HepG2 (cell line): Measurements from ENCODE around the gene USF2. TPM values are rescaled to one million over a fixed set of nuclear protein-coding genes. Genes with fewer than 3 reads are reported as not detected.

ENCODE experiments used
- HOXD1 ChIP-seq: sonication (generic); formaldehyde crosslinking; IDR thresholded peaks from 2 replicates; pipeline ENCODE4 v1.5.0; 2020; ENCODE audit warnings: missing genetic modification reagents
- IKZF5 ChIP-seq: IDR thresholded peaks from 2 replicates; pipeline ENCODE4 v1.6.1; 2018; ENCODE audit warnings: missing genetic modification reagents, mild to moderate bottlenecking, missing compliant biosample characterization
- MTF1 ChIP-seq: sonication (generic); formaldehyde crosslinking; IDR thresholded peaks from 2 replicates; pipeline ENCODE4 v1.5.0; 2020; ENCODE audit warnings: missing genetic modification reagents
- NFYC ChIP-seq: IDR thresholded peaks from 2 replicates; pipeline ENCODE4 v1.6.1; 2016; ENCODE audit warnings: missing genetic modification reagents, missing compliant biosample characterization
- NONO ChIP-seq, 2 experiments: fragments of 450-650 bp in 1 of 2; sonication (generic) in 1 of 2; formaldehyde crosslinking in 1 of 2; IDR thresholded peaks in 1 of 2; conservative IDR thresholded peaks in 1 of 2; 2 replicates each; pipeline versions ENCODE4 v1.6.1 to v1.8.0; 2017 to 2022; ENCODE audit warnings: mild to moderate bottlenecking in 1 of 2, missing genetic modification reagents in 1 of 2, moderate library complexity in 1 of 2
- PITX1 ChIP-seq: sonication (generic); formaldehyde crosslinking; IDR thresholded peaks from 2 replicates; pipeline ENCODE4 v1.5.1; 2020; ENCODE audit warnings: mild to moderate bottlenecking, missing genetic modification reagents
- ZBED4 ChIP-seq: sonication (generic); formaldehyde crosslinking; IDR thresholded peaks from 2 replicates; pipeline ENCODE4 v1.4.0; 2020; ENCODE audit warnings: missing genetic modification reagents, borderline replicate concordance
- ZBTB33 ChIP-seq: sonication (generic); formaldehyde crosslinking; IDR thresholded peaks from 2 replicates; pipeline ENCODE4 v1.4.0; 2020; ENCODE audit warnings: missing genetic modification reagents
- ZBTB46 ChIP-seq: sonication (generic); formaldehyde crosslinking; IDR thresholded peaks from 2 replicates; pipeline ENCODE4 v1.4.0; 2020; ENCODE audit warnings: mild to moderate bottlenecking, missing genetic modification reagents, borderline replicate concordance
- ZNF180 ChIP-seq: sonication (generic); formaldehyde crosslinking; IDR thresholded peaks from 2 replicates; pipeline ENCODE4 v1.4.0; 2020; ENCODE audit warnings: low read depth, missing genetic modification reagents, borderline replicate concordance
- ZNF251 ChIP-seq: sonication (generic); formaldehyde crosslinking; IDR thresholded peaks from 2 replicates; pipeline ENCODE4 v1.9.0; 2021; ENCODE audit warnings: mild to moderate bottlenecking, missing genetic modification reagents
- ZNF276 ChIP-seq: sonication (generic); formaldehyde crosslinking; IDR thresholded peaks from 2 replicates; pipeline ENCODE4 v1.4.0; 2020; ENCODE audit warnings: mild to moderate bottlenecking, low read depth, missing genetic modification reagents
- ZNF30 ChIP-seq: sonication (generic); formaldehyde crosslinking; IDR thresholded peaks from 2 replicates; pipeline ENCODE4 v1.5.0; 2020; ENCODE audit warnings: mild to moderate bottlenecking, missing genetic modification reagents
- ZNF558 ChIP-seq: sonication (generic); formaldehyde crosslinking; IDR thresholded peaks from 2 replicates; pipeline ENCODE4 v1.9.0; 2022; ENCODE audit warnings: mild to moderate bottlenecking, missing genetic modification reagents, borderline replicate concordance
- ZNF781 ChIP-seq: sonication (generic); formaldehyde crosslinking; IDR thresholded peaks from 2 replicates; pipeline ENCODE4 v1.5.1; 2020; ENCODE audit warnings: borderline replicate concordance, mild to moderate bottlenecking, missing genetic modification reagents; ENCODE audit errors: not compliant biosample characterization
- ZNF782 ChIP-seq: sonication (generic); formaldehyde crosslinking; IDR thresholded peaks from 2 replicates; pipeline ENCODE4 v1.4.0; 2020; ENCODE audit warnings: missing genetic modification reagents, mild to moderate bottlenecking, borderline replicate concordance
- ZNF841 ChIP-seq: sonication (generic); formaldehyde crosslinking; IDR thresholded peaks from 2 replicates; pipeline ENCODE4 v1.8.1; 2023; ENCODE audit warnings: missing genetic modification reagents, borderline replicate concordance
- polyA plus RNA-seq, 8 experiments: library from polyadenylated mRNA; depleted of rRNA in 3 of 8; stranded (reverse) in 7 of 8; unstranded in 1 of 8; fragments of >200 nt; fragmentation: Illumina TruSeq in 4 of 8; extraction: Trizol in 4 of 8; gene quantifications; 2 replicates each; pipeline versions ENCODE4 v1.2.1 to v1.2.3, GENCODE V29; 2011 to 2016; ENCODE audit warnings: low read depth in 4 of 8, missing spikeins in 1 of 8, mixed read lengths in 1 of 8; ENCODE audit not compliant: insufficient read depth in 1 of 8
- total RNA-seq, 5 experiments: library from RNA; depleted of rRNA; stranded (reverse); fragments of >200 nt; fragmentation: Illumina TruSeq; extraction: Trizol; gene quantifications; 2 replicates each; pipeline ENCODE4 v1.2.3, GENCODE V29; 2016; ENCODE audit warnings: low read depth in 1 of 5

The USF2 gene
- total and polyA plus RNA-seq, 2 of the 13 experiments (the other 11 are each of a cell fraction or from before 2014, with no cell fraction given) = 54.9 to 106 TPM

- TF ChIP-seq IKZF5 (CRISPR knock-in tag) (no peak), NFYC (no peak), ZNF558 (CRISPR knock-in tag) (no peak), ZNF180 (CRISPR knock-in tag) (no peak), NONO (IDR thresholded peaks at IDR 0.05) (no peak), NONO (CRISPR knock-in tag; conservative IDR thresholded peaks at IDR 0.05) (0 out of 2 replicates have a peak, but pooled peaks have one; percentile 1), ZNF841 (CRISPR knock-in tag) (no peak), ZNF30 (CRISPR knock-in tag) (no peak), ZNF782 (CRISPR knock-in tag) (no peak), MTF1 (CRISPR knock-in tag) (no peak), ZNF276 (CRISPR knock-in tag) (no peak), ZBTB33 (no peak), ZNF251 (CRISPR knock-in tag) (no peak), ZBED4 (CRISPR knock-in tag) (no peak), PITX1 (CRISPR knock-in tag) (no peak), HOXD1 (CRISPR knock-in tag) (no peak), ZNF781 (peak; percentile 38), ZBTB46 (CRISPR knock-in tag) (no peak)
Observed at GRCh38 chr19:35264268-35265125, 4.3 kb upstream of the USF2 start (continued).
